IMR-90 (cell line): ENCODE measurements around the gene LRP3. TPM values are rescaled to one million over a fixed set of nuclear protein-coding genes. Genes with fewer than 3 reads are reported as not detected.
"Not testable (repeated sequence)": the region's sequence is repeated elsewhere in the genome, so short reads cannot be mapped to it uniquely, and the experiment has no call there.

ENCODE experiments used
- ATAC-seq: fragments of 200-7000 bp; cut with Tn5 transposase; 2 replicates; pipeline ENCODE4 v1.9.1; 2020; ENCODE audit warnings: low read depth, mild to moderate bottlenecking, moderate library complexity
- BruUV-seq: library from RNA; stranded (reverse); fragments of 400-500 nt; replicated peaks from 2 replicates; lab custom pipeline; 2021; lab: Mats Ljungman, UMichigan
- CTCF ChIA-PET: fragments of 300-600 bp; formaldehyde crosslinking; extraction: SDS; loops from one replicate; lab custom pipeline; 2021; ENCODE audit warnings: antibody characterized with exemption; lab: Yijun Ruan, JAX
- POLR2A ChIA-PET: fragments of 300-600 bp; sonication (Branson Sonifier 250); formaldehyde crosslinking; loops from one replicate; lab custom pipeline; 2022; ENCODE audit warnings: antibody characterized with exemption; ENCODE audit not compliant: unreplicated experiment; lab: Charles Lee
- DNase-seq: peaks from one replicate; pipeline ENCODE4 v3.0.0; 2013
- H2AFZ ChIP-seq: replicated peaks from 2 replicates; pipeline ENCODE3; 2013; ENCODE audit warnings: low read length, mild to moderate bottlenecking; ENCODE audit not compliant: poor library complexity
- H2AK5ac ChIP-seq: 2 replicates; pipeline ENCODE4 v1.6.1; 2013; ENCODE audit warnings: low read depth, low read length, inconsistent platforms
- H2AK9ac ChIP-seq: replicated peaks from 2 replicates; pipeline ENCODE3; 2013; ENCODE audit warnings: mild to moderate bottlenecking, low read depth, low read length, moderate library complexity; ENCODE audit not compliant: poor library complexity
- H2BK120ac ChIP-seq: 2 replicates; pipeline ENCODE4 v1.6.1; 2013; ENCODE audit warnings: low read depth, low read length, inconsistent platforms
- H2BK15ac ChIP-seq: 3 replicates; pipeline ENCODE4 v1.6.1; 2013; ENCODE audit warnings: low read depth, low read length, inconsistent platforms
- H2BK20ac ChIP-seq: 2 replicates; pipeline ENCODE4 v1.6.1; 2013; ENCODE audit warnings: low read depth, mild to moderate bottlenecking, inconsistent platforms, low read length, moderate library complexity
- H2BK5ac ChIP-seq: 2 replicates; pipeline ENCODE4 v1.6.1; 2013; ENCODE audit warnings: mild to moderate bottlenecking, low read depth, low read length, inconsistent platforms; ENCODE audit not compliant: poor library complexity, severe bottlenecking
- H3K14ac ChIP-seq: replicated peaks from 2 replicates; pipeline ENCODE4 v1.6.1; 2013; ENCODE audit warnings: low read depth, low read length, inconsistent platforms
- H3K18ac ChIP-seq: 2 replicates; pipeline ENCODE4 v1.6.1; 2013; ENCODE audit warnings: low read depth, low read length, control low read depth
- H3K23ac ChIP-seq: 2 replicates; pipeline ENCODE4 v1.6.1; 2013; ENCODE audit warnings: low read depth, low read length, inconsistent platforms
- H3K27ac ChIP-seq: 2 replicates; pipeline ENCODE4 v1.5.1; 2013; ENCODE audit warnings: mild to moderate bottlenecking, control low read depth, low read length; ENCODE audit not compliant: insufficient read depth
- H3K27me3 ChIP-seq: 2 replicates; pipeline ENCODE4 v1.6.1; 2013; ENCODE audit warnings: low read length; ENCODE audit not compliant: control insufficient read depth, insufficient read depth
- H3K36me3 ChIP-seq: 2 replicates; pipeline ENCODE4 v1.6.1; 2013; ENCODE audit warnings: low read length, mixed read lengths; ENCODE audit not compliant: control insufficient read depth, insufficient read depth
- H3K4ac ChIP-seq: 2 replicates; pipeline ENCODE4 v1.6.1; 2013; ENCODE audit warnings: low read depth, low read length, inconsistent platforms
- H3K4me1 ChIP-seq: 2 replicates; pipeline ENCODE4 v1.6.1; 2013; ENCODE audit warnings: low read length, mixed read lengths; ENCODE audit not compliant: control insufficient read depth, insufficient read depth
- H3K4me2 ChIP-seq: 2 replicates; pipeline ENCODE4 v1.6.1; 2013; ENCODE audit warnings: low read depth, mild to moderate bottlenecking, control low read depth, low read length, moderate library complexity
- H3K4me3 ChIP-seq: 2 replicates; pipeline ENCODE4 v1.5.1; 2013; ENCODE audit warnings: low read depth, mild to moderate bottlenecking, control low read depth, low read length, moderate library complexity; ENCODE audit not compliant: insufficient read depth
- H3K56ac ChIP-seq: 2 replicates; pipeline ENCODE4 v1.6.1; 2013; ENCODE audit warnings: low read length, inconsistent platforms; ENCODE audit not compliant: insufficient read depth; ENCODE audit errors: extremely low read depth
- H3K79me1 ChIP-seq, 2 experiments: 2 replicates each; pipeline ENCODE4 v1.6.1; 2013; ENCODE audit warnings: low read length in 2 of 2, inconsistent platforms in 1 of 2, low read depth in 1 of 2
- H3K9ac ChIP-seq: 2 replicates; pipeline ENCODE4 v1.6.1; 2013; ENCODE audit warnings: low read depth, low read length, control low read depth
- H3K9me1 ChIP-seq: 2 replicates; pipeline ENCODE4 v1.6.1; 2013; ENCODE audit warnings: low read length, inconsistent platforms; ENCODE audit not compliant: insufficient read depth
- H3K9me3 ChIP-seq: 2 replicates; pipeline ENCODE4 v1.6.1; 2013; ENCODE audit warnings: low read length; ENCODE audit not compliant: control insufficient read depth, insufficient read depth
- H4K20me1 ChIP-seq: 2 replicates; pipeline ENCODE4 v1.6.1; 2013; ENCODE audit warnings: low read length, inconsistent platforms; ENCODE audit not compliant: insufficient read depth
- H4K5ac ChIP-seq: 2 replicates; pipeline ENCODE4 v1.6.1; 2013; ENCODE audit warnings: mild to moderate bottlenecking, low read depth, low read length, control low read depth
- H4K8ac ChIP-seq, 2 experiments: 2 replicates each; pipeline ENCODE4 v1.6.1; 2013; ENCODE audit warnings: low read depth in 2 of 2, low read length in 2 of 2, control low read depth in 1 of 2, inconsistent platforms in 1 of 2
- H4K91ac ChIP-seq: 2 replicates; pipeline ENCODE4 v1.6.1; 2013; ENCODE audit warnings: low read depth, low read length, inconsistent platforms; ENCODE audit not compliant: insufficient read depth
- WGBS, 2 experiments: methylation state at CpG; one replicate each; pipeline versions ENCODE4 v1.1.5 to v1.1.7; 2013; ENCODE audit warnings: missing lambda C conversion rate in 2 of 2; ENCODE audit not compliant: insufficient read length in 1 of 2; ENCODE audit errors: extremely low coverage in 2 of 2; 5-methylcytosine and 5-hydroxymethylcytosine counted together
- dilution Hi-C: fragments of 300-500 bp; cut with HindIII; formaldehyde crosslinking; loops from one replicate; pipeline ENCODE4 v1.14.3; 2018; ENCODE audit warnings: low sequenced_read_pairs; ENCODE audit not compliant: unreplicated experiment
- in situ Hi-C: fragments of 300-500 bp; cut with MboI; formaldehyde crosslinking; loops from 3 replicates; pipeline ENCODE4 v1.14.3; 2019; ENCODE audit warnings: low sequenced_read_pairs, inconsistent platforms, mixed read lengths
- intact Hi-C: fragments of 100-400 bp; cut with micrococcal nuclease; formaldehyde crosslinking; loops from 2 replicates; pipeline ENCODE4 v1.10.0; 2022
- polyA plus RNA-seq, 3 experiments: library from polyadenylated mRNA; depleted of rRNA; stranded (reverse); fragments of >200 nt; gene quantifications; 2 replicates each; pipeline ENCODE4 v1.2.3, GENCODE V29; 2012; ENCODE audit warnings: low replicate concordance in 1 of 3
- total RNA-seq: library from RNA; depleted of rRNA; stranded (reverse); fragments of >200 nt; gene quantifications from 2 replicates; pipeline ENCODE4 v1.2.3, GENCODE V29; 2012

Gene LRP3
- total and polyA plus RNA-seq, 2 of the 4 experiments (the other 2 are of a cell fraction): 8.4 to 20.2 TPM

DNA sequence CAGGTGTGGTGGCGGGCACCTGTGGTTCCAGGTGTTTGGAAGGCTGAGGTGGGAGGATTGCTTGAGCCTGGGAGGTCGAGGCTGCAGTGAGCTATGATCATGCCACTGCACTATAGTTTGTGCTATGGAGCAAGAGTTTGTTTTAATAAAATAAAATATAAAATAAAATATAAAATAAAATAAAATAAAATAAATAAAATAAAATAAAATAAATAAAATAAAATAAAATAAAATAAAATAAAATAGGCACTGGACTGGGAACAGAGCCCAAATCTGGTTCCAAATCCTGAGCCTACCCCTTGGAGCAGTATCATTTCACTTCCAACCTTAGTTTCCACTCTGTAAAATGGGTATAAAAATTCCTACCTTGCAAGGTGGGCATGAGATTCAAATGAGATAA lies 28.1 kb downstream of the LRP3 start:
- H4K91ac ChIP-seq, H3K4me2 ChIP-seq, H3K4ac ChIP-seq, H2BK20ac ChIP-seq, H2AK9ac ChIP-seq, H2AFZ ChIP-seq, H3K18ac ChIP-seq, H3K79me1 ChIP-seq, H3K4me1 ChIP-seq, H3K9me3 ChIP-seq, H2BK5ac ChIP-seq, H2AK5ac ChIP-seq, POLR2A ChIA-PET, H4K5ac ChIP-seq, DNase-seq, H3K27ac ChIP-seq, intact Hi-C loops, dilution Hi-C loops, ATAC-seq, H3K9me1 ChIP-seq, H3K36me3 ChIP-seq, H3K14ac ChIP-seq, CTCF ChIA-PET, H3K9ac ChIP-seq, H3K56ac ChIP-seq, in situ Hi-C loops, H2BK120ac ChIP-seq, H3K23ac ChIP-seq, H4K8ac ChIP-seq, H2BK15ac ChIP-seq, H3K4me3 ChIP-seq, BruUV-seq, H4K20me1 ChIP-seq: not testable (repeated sequence)
- peaks cover 58% of the 10 kb centered on the region for H3K27me3 ChIP-seq
- WGBS, 2 experiments: no CpG with 5 or more reads among the region's 2 CpGs
